ENCODE data around the gene PREX1.

PREX1 gene

DNA sequence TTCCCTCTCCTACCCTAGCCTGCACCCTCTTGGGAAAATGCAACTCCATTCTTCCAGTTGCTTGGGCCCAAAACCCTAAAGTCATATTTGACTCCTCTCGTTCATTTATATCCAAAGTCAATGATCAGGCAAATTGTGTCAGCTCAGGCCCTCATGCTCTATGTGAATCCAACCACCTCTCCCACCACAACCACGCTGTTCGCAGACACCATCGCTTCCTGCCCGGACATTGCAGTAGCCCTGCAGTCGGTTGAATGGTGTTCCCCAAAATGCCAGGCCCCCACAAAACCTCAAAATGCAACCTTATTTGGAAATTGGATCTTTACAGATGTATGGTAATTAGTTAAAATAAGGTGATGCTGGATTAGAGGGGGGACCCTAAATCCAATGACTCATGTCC lies 98.3 kb downstream of the PREX1 start:
- DNase-seq: no peak

DNA sequence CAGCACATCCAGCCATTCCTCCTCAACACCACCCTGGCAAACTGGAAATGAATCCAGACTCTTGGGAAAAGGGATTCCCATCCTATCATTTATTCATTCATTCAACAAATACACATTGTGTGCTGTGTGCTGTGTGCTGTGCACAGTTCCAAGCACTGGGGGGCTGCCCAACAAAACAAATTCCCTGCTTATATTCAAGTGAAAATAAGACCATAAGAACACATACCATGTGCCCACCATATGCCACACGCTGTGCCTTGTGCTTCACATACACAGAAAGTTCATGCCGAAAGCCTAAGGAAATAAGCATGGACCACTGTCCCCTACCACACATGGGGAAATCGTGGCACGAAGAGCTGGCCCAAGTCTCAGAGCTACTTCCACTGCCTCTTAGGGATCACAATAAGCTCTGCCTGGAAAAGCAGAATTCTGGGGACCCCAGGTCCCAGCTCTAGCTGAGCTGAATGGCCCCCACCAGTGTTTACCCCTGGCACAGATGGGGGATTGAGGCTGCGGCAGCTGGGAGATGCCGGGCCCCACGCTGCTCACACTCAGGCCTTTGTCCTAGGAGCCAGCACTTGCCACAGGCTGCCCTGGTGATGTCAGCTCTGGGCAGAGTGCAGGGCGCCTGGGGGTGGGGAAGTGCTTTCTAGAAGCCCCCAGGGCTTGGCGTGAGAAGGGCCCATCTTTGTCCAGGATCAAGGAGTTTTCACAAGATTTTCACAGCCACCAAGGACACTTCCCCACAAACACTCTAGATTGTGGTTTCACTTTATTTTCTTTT lies 99.6 kb downstream of the PREX1 start:
- no peak for DNase-seq

DNA sequence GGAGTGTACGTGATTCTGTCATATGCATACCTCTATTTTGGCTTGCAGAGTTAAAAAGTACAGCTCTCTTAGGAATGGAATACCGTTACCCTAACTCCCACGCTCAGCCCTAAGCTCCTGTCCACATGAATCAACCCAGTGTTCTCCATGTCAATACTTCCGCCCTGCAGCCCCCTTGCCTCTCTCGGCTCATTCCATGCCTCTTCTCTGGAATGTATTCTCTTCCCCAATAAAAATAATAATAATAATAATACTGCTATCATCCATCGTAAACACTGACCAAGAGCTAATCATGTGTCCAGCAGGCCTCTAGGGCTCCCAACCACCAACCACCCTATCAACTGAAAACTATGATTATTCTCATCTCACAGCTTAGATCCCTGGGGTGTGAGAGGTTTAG lies 100.6 kb downstream of the PREX1 start:
- no peak for DNase-seq

DNA sequence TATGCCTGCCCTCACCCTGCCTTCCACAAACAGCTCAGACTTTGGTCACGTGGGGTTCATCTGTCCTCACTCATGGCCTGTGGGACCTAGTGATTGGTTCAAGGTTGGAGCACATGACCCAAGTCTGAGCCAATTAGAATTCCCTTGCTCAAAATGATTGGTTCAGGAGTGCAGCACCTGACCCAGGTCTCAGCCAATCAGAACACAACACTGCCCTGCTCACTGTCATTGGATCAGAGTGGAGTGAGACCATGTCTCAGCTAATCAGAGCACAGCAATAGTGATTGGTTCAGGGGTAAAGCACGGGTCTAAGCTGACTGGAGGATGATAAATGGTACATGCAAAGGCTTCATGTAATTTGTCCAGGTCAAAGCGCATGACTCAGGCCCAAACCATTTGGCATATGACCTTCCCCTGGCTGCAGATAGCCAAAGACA lies 102.2 kb downstream of the PREX1 start:
- DNase-seq: no peak

DNA sequence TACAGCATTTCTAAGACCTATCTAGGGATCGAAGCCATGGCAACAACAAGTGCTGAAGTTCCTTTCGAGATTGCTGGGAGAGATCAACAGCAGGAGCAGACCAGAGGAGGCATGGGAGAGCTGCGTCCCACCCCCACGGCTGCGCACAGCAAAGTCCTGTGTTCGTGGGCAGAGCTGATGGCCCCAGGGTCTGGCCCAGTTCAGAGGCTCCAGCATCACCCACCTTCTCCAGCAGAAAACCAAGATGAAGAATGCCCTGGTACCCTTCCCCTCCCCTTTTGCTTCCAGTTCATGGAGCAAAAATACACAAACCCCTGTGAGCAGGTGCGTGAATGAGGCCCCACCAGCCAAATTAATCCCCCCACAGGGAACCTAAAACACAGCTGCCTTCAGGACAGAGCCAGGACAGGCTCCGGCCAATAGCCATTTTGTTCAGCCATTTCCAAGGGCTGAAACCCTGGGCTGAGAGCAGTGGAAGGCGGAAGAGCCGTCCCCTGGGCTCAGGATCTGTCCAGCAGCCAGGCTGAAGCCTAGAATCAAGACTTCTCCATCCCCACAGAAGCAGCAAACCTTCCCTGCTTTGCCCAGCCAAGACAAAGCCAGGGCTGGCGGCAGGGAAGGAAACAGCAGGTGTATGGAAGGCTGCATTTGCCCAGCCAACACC lies 102.8 kb downstream of the PREX1 start:
- DNase-seq: no peak

DNA sequence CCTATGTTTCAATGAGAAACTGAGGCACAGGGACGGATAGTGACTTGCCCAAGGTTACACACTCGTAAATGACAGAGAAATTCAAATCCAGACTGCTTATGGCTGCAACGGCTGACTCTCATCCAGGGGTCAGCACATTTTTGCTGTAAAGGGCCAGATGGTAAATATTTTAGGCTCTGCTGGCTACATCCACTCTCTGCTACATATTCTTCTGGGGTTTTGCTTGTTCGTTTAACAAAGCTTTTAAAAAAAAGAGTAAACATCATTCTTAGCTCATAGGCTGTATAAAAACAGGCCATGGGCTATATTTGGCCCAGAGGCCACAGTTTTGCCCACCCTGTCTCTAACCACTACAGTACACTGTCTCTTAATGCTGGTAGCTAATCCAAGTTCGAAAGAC lies 103.4 kb downstream of the PREX1 start:
- no peak for DNase-seq

DNA sequence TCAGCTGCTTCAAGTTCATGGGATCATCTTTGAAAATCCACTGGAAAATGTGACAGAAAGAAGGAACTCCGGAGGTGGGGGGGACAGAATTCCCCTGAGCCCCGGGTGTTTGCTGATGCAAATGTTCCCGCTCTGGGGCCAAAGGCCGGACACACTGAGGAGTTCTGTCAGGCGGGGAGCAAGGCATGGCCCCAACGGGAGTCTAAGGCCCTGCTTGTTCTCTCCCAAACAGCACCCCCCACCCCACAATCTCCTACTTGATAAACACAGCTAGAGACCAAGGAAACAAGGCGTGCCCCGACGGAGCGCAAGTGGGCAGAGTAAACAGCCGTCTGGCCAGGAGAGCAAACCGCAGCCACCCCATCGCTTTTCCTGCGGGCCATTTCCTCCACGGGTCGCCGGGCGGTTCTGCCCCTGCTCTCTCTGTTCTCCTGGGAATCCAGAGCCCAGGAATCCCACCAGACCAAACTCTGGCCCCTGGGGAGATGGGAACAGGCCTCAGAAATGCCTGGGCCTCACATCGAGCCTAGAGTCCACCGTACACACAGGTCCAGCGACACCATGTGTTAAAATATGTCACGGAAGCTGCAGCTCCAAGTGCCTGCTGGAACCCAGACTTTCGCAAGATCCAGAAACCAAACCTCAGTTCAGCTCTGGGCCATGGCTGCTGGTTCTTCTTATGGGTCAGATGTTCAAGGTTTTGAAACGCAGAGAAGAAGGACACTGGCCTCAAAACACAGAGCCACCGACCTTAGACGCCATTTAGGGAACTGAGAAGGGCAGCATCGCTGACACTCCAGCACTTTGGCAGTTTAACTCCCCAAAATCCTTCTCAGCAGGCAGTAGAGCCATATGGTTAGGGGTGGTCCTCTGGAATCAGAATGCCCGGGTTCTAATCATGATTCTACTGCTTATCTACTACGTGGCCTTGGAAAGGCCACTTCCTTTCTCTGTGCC lies 104.2 kb downstream of the PREX1 start:
- peak; percentile 64 for DNase-seq

DNA sequence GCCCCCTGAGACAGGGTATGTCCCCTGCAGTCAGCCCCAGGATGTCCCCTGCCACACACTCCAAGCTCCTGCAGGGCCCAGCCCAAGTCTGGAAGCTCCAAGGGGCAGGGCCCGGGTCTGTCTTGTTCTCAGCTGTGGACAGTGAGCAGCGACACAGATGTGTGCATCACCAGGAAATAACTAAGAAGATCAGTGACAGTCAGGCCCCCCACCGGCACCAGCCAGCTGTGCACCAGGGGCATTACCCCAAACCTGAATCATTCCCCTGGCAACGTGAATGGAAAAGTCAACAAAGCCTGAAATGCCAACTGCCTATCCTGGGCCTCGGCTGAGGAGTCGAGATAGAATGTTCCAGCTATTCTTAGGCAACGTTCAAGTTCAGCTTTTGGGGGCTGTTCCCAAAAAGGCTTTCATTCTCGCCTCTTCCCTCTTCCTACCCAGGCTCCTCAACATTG lies 105.0 kb downstream of the PREX1 start:
- DNase-seq: peak; percentile 47

DNA sequence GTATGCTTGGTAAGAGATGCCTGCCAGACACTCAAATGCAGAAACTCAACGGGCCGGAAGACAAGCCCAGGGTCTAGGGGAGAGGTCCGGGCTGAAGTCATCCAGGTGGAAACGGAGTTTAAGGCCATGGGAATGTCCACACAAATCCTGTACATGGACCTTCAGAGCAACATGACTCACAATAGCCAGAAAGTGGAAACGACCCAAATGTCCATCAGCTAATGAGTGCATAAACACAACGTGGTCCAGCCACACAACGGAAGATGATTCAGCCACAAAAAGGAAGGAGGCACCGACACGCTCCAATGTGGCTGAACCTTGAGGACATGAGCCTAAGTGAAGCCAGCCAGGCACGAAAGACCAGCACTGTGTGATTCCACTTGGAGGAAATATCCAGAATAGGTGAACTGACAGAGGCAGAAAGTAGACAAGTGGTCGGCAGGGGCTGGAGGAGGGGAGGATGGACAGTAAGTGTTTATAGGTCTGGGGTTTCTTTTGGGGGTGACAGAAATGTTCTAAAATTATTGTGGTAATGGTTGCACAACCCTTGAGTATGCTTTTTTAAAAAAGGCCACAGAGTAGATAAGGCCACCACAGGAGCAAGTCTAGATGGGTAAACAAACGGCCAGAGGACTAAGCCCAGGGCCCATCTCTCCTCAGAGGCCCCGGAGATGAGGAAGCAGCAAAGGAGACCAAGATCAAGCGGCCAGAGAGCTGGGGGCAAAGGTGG lies 105.6 kb downstream of the PREX1 start:
- DNase-seq: peak; percentile 64

DNA sequence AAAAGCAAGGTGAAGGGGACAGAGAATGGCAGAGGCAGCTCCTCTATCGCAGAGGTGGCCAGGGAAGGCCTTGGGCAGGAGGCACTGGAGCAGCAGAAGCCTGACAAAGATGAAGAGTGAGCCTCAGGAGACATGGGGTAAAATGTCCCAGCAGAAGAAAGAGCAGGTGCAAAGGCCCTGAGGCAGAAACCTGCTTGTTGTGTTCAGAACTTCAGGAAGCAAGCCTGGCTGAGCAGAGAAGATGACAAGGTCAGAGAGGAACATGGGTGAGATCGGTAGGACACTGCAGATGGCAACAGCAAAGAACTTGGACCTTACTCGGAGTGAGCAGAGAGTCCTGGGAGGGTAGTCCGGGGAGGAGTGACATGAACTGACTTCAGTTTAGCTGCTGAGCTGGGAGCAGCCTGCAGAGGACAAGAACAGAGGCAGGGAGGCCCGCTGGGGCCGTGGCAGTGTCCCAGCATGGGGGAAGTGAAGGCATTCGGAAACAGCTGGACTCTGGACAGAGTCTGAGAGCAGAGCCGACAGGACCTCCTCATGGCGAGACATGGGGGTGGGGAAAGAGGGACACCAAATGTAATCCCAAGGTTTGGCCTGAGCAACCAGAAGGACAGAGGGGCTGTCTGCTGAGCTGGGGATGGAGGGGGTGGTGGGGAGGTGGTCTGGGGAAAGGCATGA lies 106.3 kb downstream of the PREX1 start:
- no peak for DNase-seq

DNA sequence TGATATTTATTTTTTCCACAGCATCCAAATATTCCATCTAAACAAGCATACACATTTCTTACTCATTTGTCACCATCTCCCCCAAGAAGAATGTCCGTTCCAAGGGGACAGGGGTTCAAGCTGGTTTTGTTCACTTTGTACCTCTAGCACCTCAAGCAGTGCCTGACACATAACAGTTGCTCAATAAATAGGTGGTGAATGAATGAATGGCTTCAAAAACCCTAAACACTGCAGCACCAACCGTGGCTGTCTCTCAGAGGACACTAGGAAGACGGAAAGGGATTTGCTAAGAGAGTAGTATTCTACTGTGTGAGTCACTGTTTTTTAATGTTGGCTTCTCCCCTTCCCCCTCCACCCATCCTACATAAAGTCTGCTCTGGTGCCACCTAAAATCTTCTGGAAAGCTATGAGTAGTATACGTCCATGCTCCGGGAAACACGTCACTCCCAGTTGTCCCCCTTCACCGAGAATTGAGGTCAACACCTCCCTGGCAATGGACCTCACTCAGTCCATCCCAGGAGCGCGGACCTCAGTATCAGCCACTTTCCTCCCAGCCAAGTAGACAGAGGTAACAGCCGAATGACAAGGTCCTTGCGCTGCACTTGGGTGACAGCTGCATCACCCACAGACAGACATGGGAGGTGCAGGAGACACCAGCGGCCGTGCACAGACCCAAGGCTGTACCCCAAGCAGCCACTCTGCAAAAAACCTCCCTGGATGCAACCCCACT lies 107.4 kb downstream of the PREX1 start:
- DNase-seq: no peak

DNA sequence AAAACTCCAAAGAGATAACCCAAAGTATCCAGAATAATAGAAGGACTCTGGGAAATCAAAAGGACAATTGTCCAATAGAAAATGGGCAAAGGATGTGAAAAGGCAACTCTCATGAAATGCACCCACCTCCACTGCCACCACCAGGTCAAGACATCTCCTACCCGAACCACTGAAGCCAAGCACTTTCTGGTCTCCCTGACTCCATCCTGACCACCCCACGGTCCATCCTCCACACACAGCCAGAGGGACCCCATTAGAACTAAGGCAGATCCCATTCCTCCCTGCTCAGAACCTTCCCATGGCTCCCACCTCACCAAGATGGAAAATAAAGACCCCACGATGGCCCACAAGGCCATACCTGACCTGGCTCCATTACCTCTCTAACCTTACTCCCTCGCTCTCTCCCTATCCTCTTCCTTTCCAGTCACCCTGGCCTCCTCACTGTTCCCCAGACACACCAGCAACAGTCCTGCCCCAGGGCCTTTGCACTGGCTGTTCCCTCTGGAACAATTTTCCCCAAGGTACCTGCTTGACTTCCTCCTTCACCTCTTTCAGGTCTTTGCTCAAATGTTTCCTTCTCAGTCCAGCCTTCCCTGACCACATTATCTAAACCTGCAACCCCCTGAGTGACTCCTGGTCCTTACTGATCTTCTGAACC lies 108.1 kb downstream of the PREX1 start:
- no peak for DNase-seq

DNA sequence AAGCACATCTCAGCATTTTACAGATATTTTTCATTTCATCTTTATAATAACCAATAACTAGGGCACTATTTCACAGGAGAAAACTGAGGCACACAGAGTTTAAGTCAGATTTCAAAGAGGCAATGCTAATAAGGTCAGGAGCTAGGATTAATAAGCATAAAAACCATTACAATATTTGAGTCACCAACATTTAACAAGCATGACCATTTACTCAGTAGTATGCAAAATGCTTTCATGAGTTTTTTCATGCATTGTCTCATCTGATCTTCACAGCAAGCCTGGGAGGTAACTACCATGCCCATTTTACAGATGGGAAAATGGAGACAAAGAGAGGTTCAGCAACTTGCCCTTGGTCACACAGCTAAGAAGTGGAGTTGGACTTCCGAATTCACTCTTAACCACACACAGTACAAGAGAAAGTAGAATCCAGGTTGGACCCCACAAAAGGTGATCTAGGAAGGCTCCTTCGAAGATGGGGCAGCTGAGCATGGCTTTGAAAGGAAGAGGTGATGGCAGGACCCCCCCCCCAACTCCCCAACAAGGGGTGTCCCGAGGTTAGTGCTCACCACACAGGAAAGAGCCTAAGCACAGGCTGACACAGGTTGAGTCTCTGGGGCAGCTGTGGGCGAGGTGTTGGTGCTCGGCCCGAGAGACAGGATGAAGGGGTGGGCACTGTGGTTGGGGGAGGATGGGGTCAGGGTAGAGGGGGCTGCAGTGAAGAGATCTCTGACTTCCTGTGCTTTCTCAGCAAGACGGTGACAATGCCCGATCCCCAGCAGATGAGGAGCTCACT lies 108.8 kb downstream of the PREX1 start:
- peak; percentile 50 for DNase-seq

DNA sequence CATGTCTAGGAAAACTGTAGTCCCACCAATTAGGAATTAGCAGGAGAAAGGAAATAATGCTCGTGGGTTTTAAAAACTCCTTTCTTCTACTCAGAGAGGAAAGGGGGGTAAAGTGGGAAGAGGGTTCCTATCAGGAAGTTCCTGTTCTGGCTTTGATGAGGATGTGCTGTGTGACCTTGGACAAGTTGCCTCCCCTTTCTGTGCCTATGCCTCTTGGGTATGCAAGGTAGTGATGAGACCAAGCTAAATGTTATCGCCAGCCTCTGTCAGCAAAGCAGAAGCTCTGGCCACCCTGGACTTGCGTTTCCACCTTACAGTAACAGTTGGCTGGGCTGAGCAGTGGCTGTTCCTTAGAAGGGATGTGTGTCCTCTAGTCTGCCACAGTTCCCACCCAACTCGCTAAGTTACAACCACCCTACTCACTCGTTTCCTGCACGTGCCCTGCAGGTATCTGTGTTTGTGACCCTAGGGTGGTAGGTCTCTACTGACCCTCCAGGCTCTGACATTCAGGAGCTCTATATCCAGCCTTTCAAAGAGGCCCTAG lies 110.0 kb downstream of the PREX1 start:
- DNase-seq: no peak

DNA sequence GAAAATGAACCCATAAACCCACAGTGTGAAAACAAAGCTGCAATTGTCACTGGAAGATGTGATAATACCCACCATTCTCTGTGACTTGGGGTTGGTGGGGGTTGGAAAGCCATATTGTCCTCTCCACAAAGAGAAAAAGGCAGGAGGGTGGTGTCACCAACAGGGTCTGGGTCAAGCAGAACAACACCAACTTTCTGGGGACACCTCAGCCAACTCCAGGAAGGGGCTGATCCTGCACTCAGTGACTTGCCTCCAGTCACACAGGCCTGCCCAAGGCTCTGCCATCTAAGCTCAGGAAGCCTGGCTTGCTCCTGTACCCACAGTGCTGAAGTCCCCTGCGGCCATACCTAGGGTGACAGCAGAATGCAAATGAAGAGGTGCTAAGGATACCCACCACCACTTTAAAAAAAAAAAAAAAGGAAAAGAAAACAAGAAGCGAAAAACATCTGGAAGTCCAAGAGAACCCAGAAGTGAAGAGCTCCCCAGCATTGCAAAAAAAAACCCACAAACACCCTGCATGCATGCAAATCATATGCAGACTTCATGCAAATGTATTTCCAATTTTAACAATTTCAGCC lies 110.6 kb downstream of the PREX1 start:
- DNase-seq: no peak

DNA sequence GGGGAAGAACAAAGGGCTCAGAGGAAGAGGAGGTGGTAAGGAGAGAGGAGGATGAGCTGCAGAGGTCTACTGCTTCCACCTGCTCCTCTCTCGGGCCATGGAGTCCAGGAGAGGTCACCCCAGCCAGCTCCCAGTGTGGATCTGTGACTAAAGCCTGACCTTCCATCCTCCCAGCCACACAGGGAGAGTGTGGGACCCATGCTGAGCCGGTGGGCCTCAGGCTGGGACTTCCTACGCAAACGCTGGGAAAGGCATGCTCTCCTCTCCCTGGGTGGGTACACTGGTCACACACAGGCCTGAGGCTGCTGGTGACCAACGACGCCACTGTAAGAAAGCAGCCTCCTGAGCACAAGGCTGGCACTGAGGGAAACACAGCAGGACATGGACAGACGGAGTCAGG lies 111.3 kb downstream of the PREX1 start:
- no peak for DNase-seq

DNA sequence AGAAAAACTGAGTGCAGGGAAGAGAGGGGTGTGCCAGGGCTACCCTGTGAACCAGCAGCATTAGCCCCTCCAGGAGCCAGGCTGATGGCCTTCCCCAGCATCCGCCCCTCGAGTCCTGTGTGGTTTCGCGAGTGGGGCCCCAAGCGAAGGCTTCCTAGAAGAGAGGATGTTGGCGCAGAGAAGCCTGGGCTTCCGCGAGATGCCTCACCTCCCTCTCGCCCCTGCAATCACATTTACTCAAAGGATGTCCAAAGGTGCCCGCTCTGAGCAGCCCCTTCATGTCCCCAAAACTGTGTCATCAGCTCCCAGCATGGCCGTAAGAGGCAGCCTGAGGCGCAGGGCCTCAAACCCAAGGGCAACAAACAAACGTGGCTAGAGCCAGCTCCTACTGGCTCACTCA lies 111.7 kb downstream of the PREX1 start:
- peak; percentile 57 for DNase-seq

DNA sequence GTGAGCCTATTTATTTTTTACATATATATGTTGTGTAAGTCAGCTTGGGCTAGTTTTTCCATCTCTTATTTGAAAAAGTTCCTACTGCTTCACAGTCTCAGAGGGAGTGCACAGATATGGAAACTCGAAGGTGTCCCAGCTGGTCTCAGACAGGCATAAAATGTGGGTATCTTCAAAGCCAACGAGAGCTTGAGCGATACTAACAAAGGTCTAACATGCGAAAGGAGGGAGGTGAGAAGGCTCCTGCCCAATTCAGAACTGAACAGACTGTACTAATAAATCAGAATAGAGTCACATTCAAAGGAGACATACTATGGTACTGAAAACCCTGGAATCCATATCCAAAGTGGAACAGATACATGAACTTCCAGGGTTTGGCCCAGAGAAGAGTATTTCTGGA lies 113.0 kb downstream of the PREX1 start:
- no peak for DNase-seq
